Memory B cell (primary cell): ENCODE results near the gene CTSE.

Source experiments
- ATAC-seq: fragments of 150-1000 bp; cut with Tn5 transposase; 2 replicates; pipeline ENCODE4 v1.10.0; 2021; ENCODE audit warnings: low read depth, mild to moderate bottlenecking, moderate library complexity
- DNase-seq, 2 donors: peaks; one replicate each; pipeline ENCODE4 v3.0.0; 2022; ENCODE audit warnings: low spot score in 2 of 2
- H3K27ac Mint-ChIP-seq: one replicate; pipeline ENCODE4 v1.8.0; 2022; ENCODE audit warnings: mild to moderate bottlenecking, moderate library complexity, mixed read lengths
- H3K27me3 Mint-ChIP-seq: one replicate; pipeline ENCODE4 v1.8.0; 2022; ENCODE audit warnings: mixed read lengths
- H3K36me3 Mint-ChIP-seq: one replicate; pipeline ENCODE4 v1.8.0; 2022; ENCODE audit warnings: mild to moderate bottlenecking, mixed read lengths
- H3K4me1 Mint-ChIP-seq: one replicate; pipeline ENCODE4 v1.8.0; 2022; ENCODE audit warnings: mixed read lengths
- H3K4me3 Mint-ChIP-seq: one replicate; pipeline ENCODE4 v1.8.0; 2022; ENCODE audit warnings: mild to moderate bottlenecking, moderate library complexity, mixed read lengths
- H3K9me3 Mint-ChIP-seq: one replicate; pipeline ENCODE4 v1.8.0; 2022; ENCODE audit warnings: mixed read lengths

CTSE gene

DNA sequence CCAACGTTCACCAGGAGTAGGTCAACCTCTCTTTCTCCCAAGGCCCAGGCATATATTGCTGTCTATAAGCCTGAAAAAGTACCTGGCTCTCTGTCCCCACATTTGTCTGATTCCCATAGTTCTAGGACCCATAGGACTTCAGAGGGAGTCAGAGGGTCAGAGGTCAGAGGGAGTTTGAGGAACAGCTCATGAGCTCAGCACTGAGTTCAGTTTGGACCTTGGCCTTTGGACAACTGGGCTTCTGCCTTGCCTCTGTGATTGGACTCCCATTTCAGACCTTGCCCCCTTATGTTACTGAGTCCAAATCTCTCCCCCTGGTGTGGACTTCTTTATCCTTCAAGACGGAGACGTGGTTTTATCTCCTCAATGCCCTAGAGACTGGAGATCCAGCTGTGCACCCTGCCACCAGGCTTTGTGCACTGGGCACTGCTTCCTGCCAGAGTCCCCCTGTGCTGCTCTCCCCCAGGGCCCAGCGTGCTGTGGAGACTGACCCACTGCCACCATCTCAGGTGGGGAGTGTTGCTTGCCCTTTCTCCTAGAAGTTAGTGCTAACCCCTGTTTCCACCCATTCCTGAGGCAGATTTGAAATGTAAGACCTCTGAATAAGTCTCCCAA lies 3.2 kb downstream of the CTSE start:
- Mint-ChIP-seq H3K36me3 (no peaks in the 10 kb centered on the region), H3K27ac (no peak overlapping the region), H3K9me3 (no peaks in the 10 kb centered on the region), H3K4me1 (no peaks in the 10 kb centered on the region), H3K27me3 (peaks cover 4% of the 10 kb centered on the region), H3K4me3 (no peak overlapping the region)
- ATAC-seq (no peak), DNase-seq (no peak)

- Mint-ChIP-seq H3K27ac (no peak overlapping the region), H3K36me3 (no peaks in the 10 kb centered on the region), H3K4me1 (peaks cover 23% of the 10 kb centered on the region), H3K27me3 (no peaks in the 10 kb centered on the region), H3K4me3 (no peak overlapping the region), H3K9me3 (no peaks in the 10 kb centered on the region)
- DNase-seq, result no peak
- ATAC-seq, result no peak
These were observed 8.6 kb downstream of the CTSE start for GRCh38 chr1:206015071-206015470.

GRCh38 chr1:206014601-206015000 lies 9.1 kb downstream of the CTSE start:
- no peak for ATAC-seq
- Mint-ChIP-seq H3K27me3 (no peaks in the 10 kb centered on the region), H3K9me3 (no peaks in the 10 kb centered on the region), H3K36me3 (no peaks in the 10 kb centered on the region), H3K4me1 (peaks cover 23% of the 10 kb centered on the region), H3K27ac (peak overlapping the region; percentile 42), H3K4me3 (no peak overlapping the region)
- no peak for DNase-seq

DNA sequence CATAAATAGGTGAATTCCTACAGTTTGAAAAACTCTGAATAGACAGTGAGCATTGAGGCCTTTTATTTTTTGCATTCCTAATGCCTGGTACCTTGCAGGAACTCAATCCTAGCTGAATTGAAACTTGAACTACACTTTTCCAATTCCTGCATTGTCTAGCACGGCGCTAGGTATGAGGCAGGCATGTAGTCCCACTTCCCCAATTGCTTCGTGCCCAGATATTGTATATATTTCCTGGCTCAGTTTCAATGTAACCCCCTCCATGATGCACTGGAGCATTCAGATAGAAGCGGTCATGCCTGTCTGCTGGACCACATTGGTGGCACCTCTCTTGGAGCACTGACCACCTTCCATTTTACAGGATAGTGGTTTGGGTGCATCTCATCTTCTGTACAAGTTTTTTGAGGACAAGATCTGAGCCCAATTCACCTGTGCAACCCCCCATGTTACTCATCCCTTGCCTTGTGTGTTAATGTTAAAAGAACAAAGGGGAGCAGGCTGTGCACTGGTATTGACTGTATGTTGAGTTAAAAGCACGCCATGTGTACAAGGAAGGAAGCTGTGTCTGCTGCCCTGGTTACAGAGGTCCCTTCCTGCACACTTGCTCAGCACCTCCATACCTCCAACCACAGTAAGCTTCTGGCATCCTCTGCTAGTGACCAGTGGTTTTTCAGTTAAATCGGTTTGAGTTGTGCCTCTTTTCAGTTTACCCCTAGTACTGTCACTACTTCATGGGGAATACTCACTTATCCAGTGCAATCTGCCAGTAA lies 10.5 kb downstream of the CTSE start:
- Mint-ChIP-seq H3K36me3 (no peaks in the 10 kb centered on the region), H3K27me3 (no peaks in the 10 kb centered on the region), H3K4me3 (peak overlapping the region; percentile 69), H3K9me3 (no peaks in the 10 kb centered on the region), H3K27ac (peak overlapping the region; percentile 93), H3K4me1 (peaks cover 23% of the 10 kb centered on the region)
- DNase-seq, result no peak
- ATAC-seq, result no peak

GRCh38 chr1:206012086-206012859 lies 11.4 kb downstream of the CTSE start:
- peak; percentile 71 to 84 for DNase-seq
- Mint-ChIP-seq H3K36me3 (no peaks in the 10 kb centered on the region), H3K4me3 (peak overlapping the region; percentile 69), H3K9me3 (no peaks in the 10 kb centered on the region), H3K27ac (peak overlapping the region; percentile 93), H3K4me1 (peaks cover 23% of the 10 kb centered on the region), H3K27me3 (no peaks in the 10 kb centered on the region)
- peak; percentile 99 for ATAC-seq

DNA sequence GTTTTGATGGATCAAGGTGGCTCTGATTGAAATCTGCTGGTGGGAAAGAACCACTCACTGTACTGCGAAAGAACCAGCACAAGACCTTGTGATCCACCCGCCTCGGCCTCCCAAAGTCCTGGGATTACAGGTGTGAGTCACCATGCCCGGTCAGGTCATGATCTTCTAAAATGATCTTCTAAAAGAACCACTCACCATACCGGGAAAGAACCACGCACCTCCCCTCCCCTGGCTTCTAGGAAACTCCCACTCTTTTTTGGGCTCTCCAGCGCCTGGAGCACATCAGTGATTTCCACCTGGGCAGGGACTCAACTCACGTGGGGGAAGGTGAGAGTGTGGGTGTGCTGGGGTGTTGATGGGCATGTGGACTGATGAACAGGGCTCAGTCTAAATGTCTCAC lies 12.6 kb downstream of the CTSE start:
- no peaks in the 10 kb centered on the region for H3K36me3 Mint-ChIP-seq
- no peak for DNase-seq

DNA sequence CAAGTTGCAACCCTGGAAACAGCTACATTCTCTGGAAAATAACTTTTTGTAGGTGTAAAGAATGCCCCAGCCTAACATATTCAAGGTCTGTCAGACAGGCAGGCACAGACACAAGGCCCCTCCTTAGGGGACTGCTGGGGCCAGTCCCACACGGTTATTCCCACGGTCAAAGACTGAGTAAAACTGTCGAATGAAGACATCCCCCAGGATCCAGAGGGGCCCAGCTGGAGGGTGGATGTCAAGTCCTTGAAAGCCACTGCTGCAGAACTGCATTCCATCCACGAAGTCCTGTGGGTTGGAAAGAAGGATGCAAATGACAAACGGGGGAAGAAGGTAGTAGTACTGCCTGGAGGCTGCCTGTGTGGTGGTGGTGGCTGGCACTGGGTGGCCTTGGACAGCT lies 13.6 kb downstream of the CTSE start:
- H3K9me3 Mint-ChIP-seq, result no peaks in the 10 kb centered on the region
- peaks cover 23% of the 10 kb centered on the region for H3K4me1 Mint-ChIP-seq
- H3K36me3 Mint-ChIP-seq, result no peaks in the 10 kb centered on the region
- no peak overlapping the region for H3K27ac Mint-ChIP-seq
- DNase-seq, result no peak
- no peak for ATAC-seq
- no peaks in the 10 kb centered on the region for H3K27me3 Mint-ChIP-seq
- no peak overlapping the region for H3K4me3 Mint-ChIP-seq

More for the DNA sequence above, 12.6 kb downstream of the CTSE start:
- no peaks in the 10 kb centered on the region for H3K9me3 Mint-ChIP-seq
- H3K4me1 Mint-ChIP-seq, result peaks cover 23% of the 10 kb centered on the region
- no peaks in the 10 kb centered on the region for H3K27me3 Mint-ChIP-seq
- H3K27ac Mint-ChIP-seq, result no peak overlapping the region
- no peak overlapping the region for H3K4me3 Mint-ChIP-seq
- no peak for ATAC-seq

GRCh38 chr1:206006946-206007345 lies 16.7 kb downstream of the CTSE start:
- no peak overlapping the region for H3K4me3 Mint-ChIP-seq
- H3K4me1 Mint-ChIP-seq, result peaks cover 17% of the 10 kb centered on the region
- H3K27ac Mint-ChIP-seq, result no peak overlapping the region
- no peaks in the 10 kb centered on the region for H3K36me3 Mint-ChIP-seq
- peaks cover 10% of the 10 kb centered on the region for H3K27me3 Mint-ChIP-seq
- H3K9me3 Mint-ChIP-seq, result no peaks in the 10 kb centered on the region
- DNase-seq (no peak), ATAC-seq (no peak)

- no peak overlapping the region for H3K27ac Mint-ChIP-seq
- H3K36me3 Mint-ChIP-seq, result no peaks in the 10 kb centered on the region
- ATAC-seq, result no peak
- no peak for DNase-seq
- H3K9me3 Mint-ChIP-seq, result no peaks in the 10 kb centered on the region
- no peak overlapping the region for H3K4me3 Mint-ChIP-seq
- H3K4me1 Mint-ChIP-seq, result peaks cover 10% of the 10 kb centered on the region
- H3K27me3 Mint-ChIP-seq, result peaks cover 10% of the 10 kb centered on the region
These were observed 17.9 kb downstream of the CTSE start for GRCh38 chr1:206005778-206006180.

DNA sequence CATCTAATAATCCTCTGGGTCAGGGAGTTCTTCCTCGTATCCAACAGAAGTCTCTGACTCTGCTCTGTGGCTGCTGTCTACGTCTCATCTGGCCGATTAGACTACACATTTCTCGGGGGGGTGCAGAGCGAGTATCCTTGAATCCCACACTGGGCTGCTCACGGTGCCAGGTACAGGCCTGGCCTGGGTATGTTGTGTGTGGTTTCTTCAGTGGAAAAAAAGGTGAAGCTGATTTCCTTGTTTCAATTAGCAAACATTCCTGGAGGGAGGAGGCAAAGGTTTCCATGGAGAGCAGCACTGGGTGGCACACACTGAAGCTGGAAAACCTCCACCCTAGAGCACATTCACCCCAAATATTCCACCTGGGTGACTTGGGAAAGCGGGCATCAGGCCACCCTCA lies 18.5 kb downstream of the CTSE start:
- Mint-ChIP-seq H3K27ac (no peak overlapping the region), H3K9me3 (no peaks in the 10 kb centered on the region), H3K27me3 (peaks cover 10% of the 10 kb centered on the region), H3K4me1 (peaks cover 10% of the 10 kb centered on the region), H3K4me3 (no peak overlapping the region), H3K36me3 (no peaks in the 10 kb centered on the region)
- DNase-seq (no peak), ATAC-seq (no peak)

- ATAC-seq (no peak), DNase-seq (no peak)
- peaks cover 10% of the 10 kb centered on the region for H3K4me1 Mint-ChIP-seq
- H3K27me3 Mint-ChIP-seq, result peaks cover 10% of the 10 kb centered on the region
- no peaks in the 10 kb centered on the region for H3K36me3 Mint-ChIP-seq
- H3K27ac Mint-ChIP-seq, result no peak overlapping the region
- H3K4me3 Mint-ChIP-seq, result no peak overlapping the region
- H3K9me3 Mint-ChIP-seq, result no peaks in the 10 kb centered on the region
These were observed 18.9 kb downstream of the CTSE start for GRCh38 chr1:206004826-206005225.

GRCh38 chr1:206003854-206004800 lies 19.6 kb downstream of the CTSE start:
- DNase-seq (no peak), ATAC-seq (no peak)
- H3K36me3 Mint-ChIP-seq, result no peaks in the 10 kb centered on the region
- H3K27me3 Mint-ChIP-seq, result peaks cover 10% of the 10 kb centered on the region
- H3K4me1 Mint-ChIP-seq, result peaks cover 10% of the 10 kb centered on the region
- no peak overlapping the region for H3K4me3 Mint-ChIP-seq
- no peaks in the 10 kb centered on the region for H3K9me3 Mint-ChIP-seq
- H3K27ac Mint-ChIP-seq, result no peak overlapping the region

- no peaks in the 10 kb centered on the region for H3K9me3 Mint-ChIP-seq
- H3K27me3 Mint-ChIP-seq, result peaks cover 10% of the 10 kb centered on the region
- no peak within 1 kb of the TSS for H3K27ac Mint-ChIP-seq
- no peak for DNase-seq
- H3K4me1 Mint-ChIP-seq, result peaks cover 10% of the 10 kb centered on the region
- no peaks in the 10 kb centered on the region for H3K36me3 Mint-ChIP-seq
- no peak for ATAC-seq
- no peak within 1 kb of the TSS for H3K4me3 Mint-ChIP-seq
These were observed 20.6 kb downstream of the CTSE start, which contains the start of gene RAB7B for GRCh38 chr1:206002871-206003801. Gene RAB7B, minus strand, starts transcription at chr1:206003395. Its CDS starts 9,260 bp downstream, at chr1:205994135.
